PC-3 (cell line): ENCODE measurements around the gene BUB1.

Source experiments
- EZH2 ChIP-seq: fragments of 300-600 bp; sonication (generic); IDR thresholded peaks from one replicate; pipeline ENCODE4 v1.6.1; 2017; ENCODE audit warnings: antibody characterized with exemption, mild to moderate bottlenecking, low read length; ENCODE audit not compliant: unreplicated experiment
- TF ChIP-seq, protein P1 (sequence below): fragments of 300-600 bp; sonication (generic); conservative IDR thresholded peaks from 2 replicates; pipeline ENCODE4 v1.5.1; 2017; ENCODE audit warnings: antibody characterized with exemption, low read depth, mild to moderate bottlenecking, low read length

DNA sequence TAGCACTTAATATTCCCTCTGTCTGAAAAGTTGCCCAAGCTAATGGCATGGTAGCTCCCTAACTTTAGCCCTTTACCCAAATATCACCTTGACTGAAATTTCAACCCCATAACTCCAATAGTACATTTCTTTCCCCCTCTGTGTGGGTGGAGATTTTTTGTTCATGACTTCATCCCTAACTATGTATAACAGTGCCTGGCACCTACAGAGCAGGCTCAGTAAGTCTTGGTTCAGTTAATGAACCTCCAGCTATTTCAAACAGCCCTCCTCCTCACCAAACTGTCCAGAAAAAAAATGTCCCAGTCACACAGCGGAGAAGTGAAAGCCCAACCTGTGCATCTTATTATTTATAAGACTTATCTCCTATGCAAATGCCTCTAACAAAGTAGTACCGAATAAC is 18.6 kb downstream of the BUB1 start:
- TF ChIP-seq, protein P1, sequence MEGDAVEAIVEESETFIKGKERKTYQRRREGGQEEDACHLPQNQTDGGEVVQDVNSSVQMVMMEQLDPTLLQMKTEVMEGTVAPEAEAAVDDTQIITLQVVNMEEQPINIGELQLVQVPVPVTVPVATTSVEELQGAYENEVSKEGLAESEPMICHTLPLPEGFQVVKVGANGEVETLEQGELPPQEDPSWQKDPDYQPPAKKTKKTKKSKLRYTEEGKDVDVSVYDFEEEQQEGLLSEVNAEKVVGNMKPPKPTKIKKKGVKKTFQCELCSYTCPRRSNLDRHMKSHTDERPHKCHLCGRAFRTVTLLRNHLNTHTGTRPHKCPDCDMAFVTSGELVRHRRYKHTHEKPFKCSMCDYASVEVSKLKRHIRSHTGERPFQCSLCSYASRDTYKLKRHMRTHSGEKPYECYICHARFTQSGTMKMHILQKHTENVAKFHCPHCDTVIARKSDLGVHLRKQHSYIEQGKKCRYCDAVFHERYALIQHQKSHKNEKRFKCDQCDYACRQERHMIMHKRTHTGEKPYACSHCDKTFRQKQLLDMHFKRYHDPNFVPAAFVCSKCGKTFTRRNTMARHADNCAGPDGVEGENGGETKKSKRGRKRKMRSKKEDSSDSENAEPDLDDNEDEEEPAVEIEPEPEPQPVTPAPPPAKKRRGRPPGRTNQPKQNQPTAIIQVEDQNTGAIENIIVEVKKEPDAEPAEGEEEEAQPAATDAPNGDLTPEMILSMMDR, result no peak
- TF ChIP-seq EZH2, result no peak
